Measurements from ENCODE around the gene P2RY1. TPM values are rescaled to one million over a fixed set of nuclear protein-coding genes. Genes with fewer than 3 reads are reported as not detected.

Gene P2RY1
- 1 to 10 TPM; 3.2 to 4.3 (median 3.3) TPM for polyA plus RNA-seq (ENCODE audit: insufficient read length in 4 of 4)

- peak; percentile 44 to 67 (median 54) for DNase-seq (ENCODE audit: low read depth in 4 of 4, low spot score in 3 of 4)
Observed at GRCh38 chr3:152834776-152835600, at the start of gene P2RY1. P2RY1 (plus strand) TSS chr3:152835131; CDS start chr3:152835783, 652 bp downstream.

GRCh38 chr3:152786977-152787681 lies 47.8 kb upstream of the P2RY1 start:
- DNase-seq (ENCODE audit: low read depth in 4 of 4, low spot score in 3 of 4) = no peak

- DNase-seq (ENCODE audit: low read depth in 4 of 4, low spot score in 3 of 4) = no peak
Observed at GRCh38 chr3:152790651-152791387, 44.1 kb upstream of the P2RY1 start.

GRCh38 chr3:152793969-152794368 lies 41.0 kb upstream of the P2RY1 start:
- no peak for DNase-seq (ENCODE audit: low read depth in 4 of 4, low spot score in 3 of 4)

- DNase-seq (ENCODE audit: low read depth in 4 of 4, low spot score in 3 of 4) = no peak
Observed at GRCh38 chr3:152797751-152798432, 37.0 kb upstream of the P2RY1 start.

- DNase-seq (ENCODE audit: low read depth in 4 of 4, low spot score in 3 of 4) = no peak
Observed at GRCh38 chr3:152811974-152812760, 22.8 kb upstream of the P2RY1 start.

GRCh38 chr3:152817400-152817799 lies 17.5 kb upstream of the P2RY1 start:
- no peak for DNase-seq (ENCODE audit: low read depth in 4 of 4, low spot score in 3 of 4)

- DNase-seq (ENCODE audit: low read depth in 4 of 4, low spot score in 3 of 4) = no peak
Observed at GRCh38 chr3:152818027-152818426, 16.9 kb upstream of the P2RY1 start.

- DNase-seq (ENCODE audit: low read depth in 4 of 4, low spot score in 3 of 4) = no peak
Observed at GRCh38 chr3:152823173-152823572, 11.8 kb upstream of the P2RY1 start.

GRCh38 chr3:152823781-152824180 lies 11.2 kb upstream of the P2RY1 start:
- DNase-seq (ENCODE audit: low read depth in 4 of 4, low spot score in 3 of 4) = no peak

GRCh38 chr3:152825566-152825965 lies 9.4 kb upstream of the P2RY1 start:
- DNase-seq (ENCODE audit: low read depth in 4 of 4, low spot score in 3 of 4) = no peak

GRCh38 chr3:152826476-152826875 lies 8.5 kb upstream of the P2RY1 start:
- DNase-seq (ENCODE audit: low read depth in 4 of 4, low spot score in 3 of 4) = no peak

GRCh38 chr3:152827313-152827712 lies 7.6 kb upstream of the P2RY1 start:
- no peak for DNase-seq (ENCODE audit: low read depth in 4 of 4, low spot score in 3 of 4)

- DNase-seq (ENCODE audit: low read depth in 4 of 4, low spot score in 3 of 4) = no peak
Observed at GRCh38 chr3:152828075-152828840, 6.7 kb upstream of the P2RY1 start.

GRCh38 chr3:152830245-152830644 lies 4.7 kb upstream of the P2RY1 start:
- DNase-seq (ENCODE audit: low read depth in 4 of 4, low spot score in 3 of 4) = no peak

- no peak for DNase-seq (ENCODE audit: low read depth in 4 of 4, low spot score in 3 of 4)
Observed at GRCh38 chr3:152832046-152832445, 2.9 kb upstream of the P2RY1 start.

GRCh38 chr3:152833089-152833488 lies 1.8 kb upstream of the P2RY1 start:
- no peak for DNase-seq (ENCODE audit: low read depth in 4 of 4, low spot score in 3 of 4)

GRCh38 chr3:152834191-152834775 lies 648 bp upstream of the P2RY1 start:
- DNase-seq (ENCODE audit: low read depth in 4 of 4, low spot score in 3 of 4) = peak in 3 of 4 donors; percentile 31 to 53 (median 45)

Measured in right renal pelvis (tissue), 4 donors.